ENCODE measurements around the gene C3orf18.
A peak's percentile ranks its signal among the peaks of the same experiment; 100 is the strongest.

The C3orf18 gene

GRCh38 chr3:50525987-50526386 is 41.6 kb downstream of the C3orf18 start:
- no peak overlapping the region for H3K4me3 ChIP-seq (ENCODE audit: low read depth, low read length)
- H3K4me1 ChIP-seq (ENCODE audit: control insufficient read depth, insufficient read depth, low read length): peaks cover 49% of the 10 kb centered on the region
- no peaks in the 10 kb centered on the region for H3K36me3 ChIP-seq (ENCODE audit: control insufficient read depth, insufficient read depth, low read length)
- H3K27me3 ChIP-seq (ENCODE audit: control insufficient read depth, insufficient read depth, low read length): peaks cover 11% of the 10 kb centered on the region
- no peaks in the 10 kb centered on the region for H3K9me3 ChIP-seq (ENCODE audit: control insufficient read depth, insufficient read depth, low read depth, low read length)
- no peak overlapping the region for H3K9ac ChIP-seq (ENCODE audit: low read length)
- no peak overlapping the region for H3K27ac ChIP-seq (ENCODE audit: low read depth, low read length)

DNA sequence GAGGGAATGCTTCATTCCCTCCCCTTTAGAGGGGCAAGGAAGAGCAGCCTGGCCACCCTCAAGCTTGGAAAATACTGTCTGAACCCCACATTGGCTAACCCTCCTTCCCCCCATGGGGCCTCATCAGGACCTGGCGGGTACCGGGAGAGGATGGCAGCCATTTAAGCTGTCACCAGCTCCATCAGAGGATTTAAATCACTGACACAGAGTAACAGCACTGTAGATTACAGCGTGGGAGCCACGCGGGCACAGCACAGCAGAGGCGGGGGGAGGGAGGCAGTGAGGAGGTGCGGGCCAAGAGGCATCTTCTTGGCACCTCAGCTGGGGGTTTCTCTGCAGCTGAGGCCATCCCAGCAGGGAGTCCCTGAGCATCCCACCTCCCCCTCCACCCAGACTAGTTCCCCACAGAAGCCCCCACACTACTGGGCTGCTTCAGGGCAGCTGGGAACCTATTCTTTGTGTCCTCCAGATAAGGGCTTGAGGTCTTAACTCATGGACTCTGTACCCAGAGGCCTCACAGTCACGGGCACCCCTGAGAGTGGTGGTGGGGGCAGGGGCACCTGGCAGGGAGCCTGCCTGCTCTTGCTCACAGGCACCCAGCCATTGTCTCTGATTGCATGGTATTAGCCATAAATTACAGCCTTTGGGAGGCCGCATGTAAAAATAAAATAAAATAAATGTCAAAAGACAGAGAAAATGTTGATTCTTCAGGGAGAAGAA is 42.2 kb downstream of the C3orf18 start:
- no peak overlapping the region for H3K27ac ChIP-seq (ENCODE audit: low read depth, low read length)
- no peak overlapping the region for H3K9ac ChIP-seq (ENCODE audit: low read length)
- H3K9me3 ChIP-seq (ENCODE audit: control insufficient read depth, insufficient read depth, low read depth, low read length): no peaks in the 10 kb centered on the region
- H3K27me3 ChIP-seq (ENCODE audit: control insufficient read depth, insufficient read depth, low read length): peaks cover 6% of the 10 kb centered on the region
- peaks cover 49% of the 10 kb centered on the region for H3K4me1 ChIP-seq (ENCODE audit: control insufficient read depth, insufficient read depth, low read length)
- H3K4me3 ChIP-seq (ENCODE audit: low read depth, low read length): no peak overlapping the region
- no peaks in the 10 kb centered on the region for H3K36me3 ChIP-seq (ENCODE audit: control insufficient read depth, insufficient read depth, low read length)

DNA sequence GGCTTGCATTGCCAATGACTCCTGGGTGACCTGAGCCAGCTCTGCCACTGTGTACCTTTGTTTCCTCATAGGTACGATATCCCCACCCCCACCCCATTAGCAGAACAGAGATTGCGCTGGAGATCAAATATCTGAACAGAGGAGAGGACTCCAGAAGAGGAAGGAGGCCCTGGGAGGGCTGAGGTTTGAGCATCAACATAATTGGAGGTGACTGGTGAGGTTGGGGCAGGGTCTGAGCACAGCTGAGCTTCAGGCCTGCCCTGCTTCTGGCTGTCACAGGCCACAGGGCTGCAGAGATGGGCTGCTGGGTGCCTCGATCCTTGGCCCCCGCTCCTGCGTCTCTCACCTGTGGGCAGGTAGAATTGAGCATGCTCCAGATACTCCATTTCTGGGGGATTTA is 42.8 kb downstream of the C3orf18 start:
- H3K9me3 ChIP-seq (ENCODE audit: control insufficient read depth, insufficient read depth, low read depth, low read length): no peaks in the 10 kb centered on the region
- H3K27me3 ChIP-seq (ENCODE audit: control insufficient read depth, insufficient read depth, low read length): peaks cover under 1% of the 10 kb centered on the region
- peaks cover 45% of the 10 kb centered on the region for H3K4me1 ChIP-seq (ENCODE audit: control insufficient read depth, insufficient read depth, low read length)
- H3K9ac ChIP-seq (ENCODE audit: low read length): no peak overlapping the region
- H3K4me3 ChIP-seq (ENCODE audit: low read depth, low read length): no peak overlapping the region
- no peak overlapping the region for H3K27ac ChIP-seq (ENCODE audit: low read depth, low read length)
- no peaks in the 10 kb centered on the region for H3K36me3 ChIP-seq (ENCODE audit: control insufficient read depth, insufficient read depth, low read length)

DNA sequence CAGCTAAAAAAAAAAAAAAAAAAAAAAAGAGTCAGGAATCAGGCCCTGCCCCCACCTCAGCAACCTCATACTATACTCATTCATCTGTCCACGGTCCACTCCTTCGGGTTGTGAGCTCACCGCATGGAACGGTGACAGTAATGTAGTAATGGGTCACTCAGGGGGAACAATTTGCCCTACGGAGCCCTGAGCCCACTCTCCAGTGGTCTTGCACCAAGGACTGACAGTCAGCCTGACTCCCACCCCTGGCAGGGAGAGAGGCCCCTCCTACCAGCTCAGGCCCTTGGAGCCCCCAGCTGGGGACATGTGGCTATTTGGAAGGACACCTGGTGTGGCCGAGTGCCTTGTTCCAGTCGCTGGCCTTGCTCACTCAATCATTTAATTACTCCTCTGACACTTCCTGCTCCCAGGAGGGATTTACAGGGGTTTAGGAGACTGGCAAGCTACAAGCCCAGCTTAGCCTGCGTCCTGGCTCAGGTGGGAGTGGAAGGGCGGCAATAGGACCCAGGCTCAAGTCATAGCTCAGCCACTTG is 44.2 kb downstream of the C3orf18 start:
- H3K36me3 ChIP-seq (ENCODE audit: control insufficient read depth, insufficient read depth, low read length): no peaks in the 10 kb centered on the region
- no peak overlapping the region for H3K9ac ChIP-seq (ENCODE audit: low read length)
- H3K9me3 ChIP-seq (ENCODE audit: control insufficient read depth, insufficient read depth, low read depth, low read length): no peaks in the 10 kb centered on the region
- H3K27ac ChIP-seq (ENCODE audit: low read depth, low read length): no peak overlapping the region
- H3K4me1 ChIP-seq (ENCODE audit: control insufficient read depth, insufficient read depth, low read length): peaks cover 55% of the 10 kb centered on the region
- no peaks in the 10 kb centered on the region for H3K27me3 ChIP-seq (ENCODE audit: control insufficient read depth, insufficient read depth, low read length)
- H3K4me3 ChIP-seq (ENCODE audit: low read depth, low read length): no peak overlapping the region

DNA sequence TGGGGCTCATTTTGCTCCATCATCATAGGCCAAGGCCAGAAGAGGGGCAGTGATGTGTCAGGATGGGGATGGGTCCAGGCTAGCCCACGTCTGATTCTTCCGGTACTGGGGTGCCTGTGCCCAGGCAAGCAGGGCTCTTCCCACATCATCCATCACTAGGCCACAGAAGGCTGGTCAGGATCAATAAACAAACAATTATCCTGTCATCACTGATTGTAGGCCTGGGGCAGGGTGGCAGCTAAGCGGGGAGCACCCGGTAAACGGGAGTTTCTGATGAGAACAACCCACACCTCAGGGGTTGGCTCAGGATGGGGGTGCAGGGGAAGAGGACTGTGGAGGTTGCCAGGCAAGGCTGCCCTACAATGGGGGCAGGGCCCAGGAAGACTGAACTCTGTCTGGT is 46.0 kb downstream of the C3orf18 start:
- peak overlapping the region; percentile 86 for H3K9ac ChIP-seq (ENCODE audit: low read length)
- no peak overlapping the region for H3K4me3 ChIP-seq (ENCODE audit: low read depth, low read length)
- peaks cover 72% of the 10 kb centered on the region for H3K4me1 ChIP-seq (ENCODE audit: control insufficient read depth, insufficient read depth, low read length)
- no peaks in the 10 kb centered on the region for H3K9me3 ChIP-seq (ENCODE audit: control insufficient read depth, insufficient read depth, low read depth, low read length)
- peak overlapping the region; percentile 89; the same call in 1 of the 2 replicates for H3K27ac ChIP-seq (ENCODE audit: low read depth, low read length)
- H3K36me3 ChIP-seq (ENCODE audit: control insufficient read depth, insufficient read depth, low read length): no peaks in the 10 kb centered on the region
- no peaks in the 10 kb centered on the region for H3K27me3 ChIP-seq (ENCODE audit: control insufficient read depth, insufficient read depth, low read length)

- Histone ChIP-seq H3K27me3 (ENCODE audit: control insufficient read depth, insufficient read depth, low read length) (no peaks in the 10 kb centered on the region), H3K36me3 (ENCODE audit: control insufficient read depth, insufficient read depth, low read length) (no peaks in the 10 kb centered on the region), H3K9me3 (ENCODE audit: control insufficient read depth, insufficient read depth, low read depth, low read length) (no peaks in the 10 kb centered on the region), H3K9ac (ENCODE audit: low read length) (peak overlapping the region; percentile 86), H3K27ac (ENCODE audit: low read depth, low read length) (peak overlapping the region; percentile 89; the same call in 1 of the 2 replicates), H3K4me3 (ENCODE audit: low read depth, low read length) (peak overlapping the region; percentile 29; the same call in 1 of the 2 replicates), H3K4me1 (ENCODE audit: control insufficient read depth, insufficient read depth, low read length) (peaks cover 74% of the 10 kb centered on the region)
Measured at GRCh38 chr3:50520849-50521248, 46.7 kb downstream of the C3orf18 start.

DNA sequence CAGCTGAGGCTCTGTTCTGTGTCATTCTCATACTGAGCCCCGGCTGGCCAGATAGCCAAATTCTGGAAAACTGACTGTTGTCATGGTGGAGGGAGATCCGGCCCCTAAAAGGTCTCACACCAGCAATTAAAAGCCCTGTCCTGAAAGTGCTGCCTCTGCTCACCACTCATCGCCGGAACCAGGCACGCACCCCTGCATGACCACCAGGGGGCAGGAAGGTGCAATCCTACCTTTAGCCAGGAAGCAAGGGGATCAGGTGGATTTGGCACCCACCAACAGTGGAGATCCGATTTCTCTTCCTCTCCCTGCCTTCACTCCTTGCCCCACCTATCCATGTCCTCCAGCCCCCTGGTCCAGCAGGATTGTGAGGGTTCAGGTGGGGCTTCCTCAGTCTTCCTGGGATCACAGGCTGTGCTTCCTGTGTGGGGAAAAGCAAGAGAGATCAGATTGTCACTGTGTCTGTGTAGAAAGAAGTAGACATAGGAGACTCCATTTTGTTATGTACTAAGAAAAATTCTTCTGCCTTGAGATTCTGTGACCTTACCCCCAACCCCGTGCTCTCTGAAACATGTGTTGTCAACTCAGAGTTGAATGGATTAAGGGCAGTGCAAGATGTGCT is 48.0 kb downstream of the C3orf18 start:
- peaks cover 75% of the 10 kb centered on the region for H3K4me1 ChIP-seq (ENCODE audit: control insufficient read depth, insufficient read depth, low read length)
- no peaks in the 10 kb centered on the region for H3K27me3 ChIP-seq (ENCODE audit: control insufficient read depth, insufficient read depth, low read length)
- H3K27ac ChIP-seq (ENCODE audit: low read depth, low read length): no peak overlapping the region

GRCh38 chr3:50518436-50518835 is 49.1 kb downstream of the C3orf18 start:
- no peak overlapping the region for H3K27ac ChIP-seq (ENCODE audit: low read depth, low read length)
- H3K9ac ChIP-seq (ENCODE audit: low read length): no peak overlapping the region

More for the DNA sequence above, 48.0 kb downstream of the C3orf18 start:
- no peaks in the 10 kb centered on the region for H3K36me3 ChIP-seq (ENCODE audit: control insufficient read depth, insufficient read depth, low read length)
- no peak overlapping the region for H3K4me3 ChIP-seq (ENCODE audit: low read depth, low read length)
- H3K9ac ChIP-seq (ENCODE audit: low read length): peak overlapping the region; percentile 43
- H3K9me3 ChIP-seq (ENCODE audit: control insufficient read depth, insufficient read depth, low read depth, low read length): no peaks in the 10 kb centered on the region

DNA sequence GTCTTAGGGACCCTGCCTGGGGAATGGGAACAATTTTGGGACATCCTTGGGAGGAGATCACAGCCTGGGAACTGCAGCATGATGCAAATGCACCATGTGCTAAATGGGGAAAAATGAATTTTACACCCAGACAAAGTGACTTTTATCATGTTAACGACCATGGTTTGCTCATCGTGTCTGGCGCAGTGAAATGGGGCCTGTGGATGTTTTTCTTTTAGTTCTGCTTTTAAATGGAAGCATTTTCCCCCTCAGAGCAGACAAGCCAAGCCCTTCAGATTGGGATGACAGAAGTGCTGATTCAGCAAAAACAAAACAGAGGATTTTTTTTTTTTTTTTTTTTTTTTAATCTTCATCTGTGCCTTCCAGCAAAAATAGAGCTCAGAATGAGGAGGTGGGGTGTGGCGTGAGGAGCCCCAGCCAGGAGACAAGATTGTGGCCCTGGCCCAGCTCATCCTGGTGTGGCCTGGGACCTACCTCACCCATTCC is 49.8 kb downstream of the C3orf18 start:
- H3K27ac ChIP-seq (ENCODE audit: low read depth, low read length): no peak overlapping the region
- H3K27me3 ChIP-seq (ENCODE audit: control insufficient read depth, insufficient read depth, low read length): no peaks in the 10 kb centered on the region
- H3K4me3 ChIP-seq (ENCODE audit: low read depth, low read length): no peak overlapping the region
- H3K4me1 ChIP-seq (ENCODE audit: control insufficient read depth, insufficient read depth, low read length): peaks cover 68% of the 10 kb centered on the region
- no peaks in the 10 kb centered on the region for H3K9me3 ChIP-seq (ENCODE audit: control insufficient read depth, insufficient read depth, low read depth, low read length)
- H3K36me3 ChIP-seq (ENCODE audit: control insufficient read depth, insufficient read depth, low read length): no peaks in the 10 kb centered on the region
- H3K9ac ChIP-seq (ENCODE audit: low read length): no peak overlapping the region

More at GRCh38 chr3:50518436-50518835, 49.1 kb downstream of the C3orf18 start:
- H3K4me1 ChIP-seq (ENCODE audit: control insufficient read depth, insufficient read depth, low read length): peaks cover 72% of the 10 kb centered on the region
- H3K9me3 ChIP-seq (ENCODE audit: control insufficient read depth, insufficient read depth, low read depth, low read length): no peaks in the 10 kb centered on the region
- no peaks in the 10 kb centered on the region for H3K36me3 ChIP-seq (ENCODE audit: control insufficient read depth, insufficient read depth, low read length)
- no peak overlapping the region for H3K4me3 ChIP-seq (ENCODE audit: low read depth, low read length)
- H3K27me3 ChIP-seq (ENCODE audit: control insufficient read depth, insufficient read depth, low read length): no peaks in the 10 kb centered on the region

GRCh38 chr3:50516440-50516871 is 51.1 kb downstream of the C3orf18 start:
- Histone ChIP-seq H3K27me3 (ENCODE audit: control insufficient read depth, insufficient read depth, low read length) (no peaks in the 10 kb centered on the region), H3K9me3 (ENCODE audit: control insufficient read depth, insufficient read depth, low read depth, low read length) (no peaks in the 10 kb centered on the region), H3K27ac (ENCODE audit: low read depth, low read length) (peak overlapping the region; percentile 41; the same call in 1 of the 2 replicates), H3K36me3 (ENCODE audit: control insufficient read depth, insufficient read depth, low read length) (no peaks in the 10 kb centered on the region), H3K9ac (ENCODE audit: low read length) (peak overlapping the region; percentile 32), H3K4me3 (ENCODE audit: low read depth, low read length) (peak overlapping the region; percentile 33), H3K4me1 (ENCODE audit: control insufficient read depth, insufficient read depth, low read length) (peaks cover 62% of the 10 kb centered on the region)
